ENCODE measurements around the gene METRNL. TPM values are rescaled to one million over a fixed set of nuclear protein-coding genes. Genes with fewer than 3 reads are reported as not detected.
A peak's percentile ranks its signal among the peaks of the same experiment; 100 is the strongest.

METRNL gene
- total RNA-seq, 1 donor from 2014 or later: 59.8 TPM

GRCh38 chr17:83075270-83075880 lies 4.0 kb upstream of the METRNL start:
- Histone ChIP-seq H3K27ac (no peak overlapping the region), H3K4me1 (peaks cover 12% of the 10 kb centered on the region), H3K36me3 (no peaks in the 10 kb centered on the region), H3K9me3 (no peaks in the 10 kb centered on the region), H3K27me3 (ENCODE audit: low read depth) (no peaks in the 10 kb centered on the region), H3K4me3 (no peak overlapping the region)
- TF ChIP-seq, protein P1, sequence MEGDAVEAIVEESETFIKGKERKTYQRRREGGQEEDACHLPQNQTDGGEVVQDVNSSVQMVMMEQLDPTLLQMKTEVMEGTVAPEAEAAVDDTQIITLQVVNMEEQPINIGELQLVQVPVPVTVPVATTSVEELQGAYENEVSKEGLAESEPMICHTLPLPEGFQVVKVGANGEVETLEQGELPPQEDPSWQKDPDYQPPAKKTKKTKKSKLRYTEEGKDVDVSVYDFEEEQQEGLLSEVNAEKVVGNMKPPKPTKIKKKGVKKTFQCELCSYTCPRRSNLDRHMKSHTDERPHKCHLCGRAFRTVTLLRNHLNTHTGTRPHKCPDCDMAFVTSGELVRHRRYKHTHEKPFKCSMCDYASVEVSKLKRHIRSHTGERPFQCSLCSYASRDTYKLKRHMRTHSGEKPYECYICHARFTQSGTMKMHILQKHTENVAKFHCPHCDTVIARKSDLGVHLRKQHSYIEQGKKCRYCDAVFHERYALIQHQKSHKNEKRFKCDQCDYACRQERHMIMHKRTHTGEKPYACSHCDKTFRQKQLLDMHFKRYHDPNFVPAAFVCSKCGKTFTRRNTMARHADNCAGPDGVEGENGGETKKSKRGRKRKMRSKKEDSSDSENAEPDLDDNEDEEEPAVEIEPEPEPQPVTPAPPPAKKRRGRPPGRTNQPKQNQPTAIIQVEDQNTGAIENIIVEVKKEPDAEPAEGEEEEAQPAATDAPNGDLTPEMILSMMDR (IDR thresholded peaks at IDR 0.05): no peak
- intact Hi-C loops (cut with DNase I): no loop called here
- ATAC-seq (no peak), DNase-seq (no peak)

DNA sequence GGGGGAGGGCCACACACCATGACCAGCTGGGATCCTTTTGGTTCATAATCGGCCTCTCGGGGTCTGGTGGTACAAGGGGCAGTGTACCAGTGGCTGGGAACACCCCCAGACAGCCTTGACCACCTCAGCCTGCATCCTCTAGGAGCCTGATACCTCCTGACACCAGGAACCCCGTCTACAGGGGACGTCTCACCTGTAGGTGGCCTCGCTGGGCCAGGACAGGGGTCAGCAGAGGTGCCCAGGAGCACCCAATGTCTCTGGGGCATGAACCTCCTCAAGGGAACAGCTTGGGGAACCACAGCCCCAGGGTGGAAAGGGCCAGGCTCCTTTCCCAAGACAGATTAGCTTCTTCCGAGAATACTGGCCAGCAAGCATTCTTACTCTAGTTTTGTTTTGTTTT lies 2.5 kb upstream of the METRNL start:
- H3K36me3 ChIP-seq: no peaks in the 10 kb centered on the region
- no peak overlapping the region for H3K4me3 ChIP-seq
- no peaks in the 10 kb centered on the region for H3K27me3 ChIP-seq (ENCODE audit: low read depth)
- H3K27ac ChIP-seq: no peak overlapping the region
- ATAC-seq (no peak), DNase-seq (no peak)
- TF ChIP-seq, protein P1 (IDR thresholded peaks at IDR 0.05): peak; percentile 33
- H3K4me1 ChIP-seq: peaks cover 21% of the 10 kb centered on the region
- H3K9me3 ChIP-seq: no peaks in the 10 kb centered on the region
- intact Hi-C loops (cut with DNase I): no loop called here

DNA sequence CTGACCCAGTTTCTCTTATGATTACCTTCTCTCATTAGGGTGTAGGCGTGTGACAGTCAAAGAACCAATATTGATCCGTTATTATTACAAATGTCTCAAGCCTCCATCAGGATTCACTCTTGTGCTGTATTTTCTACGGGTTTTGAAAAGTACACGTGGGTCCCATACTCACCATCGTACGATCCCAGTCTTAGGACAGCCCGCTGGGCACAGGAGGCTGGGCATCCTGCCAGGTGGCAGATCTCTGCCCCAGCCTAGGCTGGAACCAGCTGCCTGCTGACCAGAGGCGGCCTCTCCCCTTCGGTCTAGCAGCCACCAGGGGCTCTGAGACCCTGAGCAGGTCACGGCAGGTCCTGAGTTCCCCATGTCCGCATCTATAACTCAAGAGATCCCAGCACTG lies 2.0 kb upstream of the METRNL start:
- DNase-seq (no peak), ATAC-seq (no peak)
- Histone ChIP-seq H3K4me1 (peaks cover 26% of the 10 kb centered on the region), H3K9me3 (no peaks in the 10 kb centered on the region), H3K27ac (no peak overlapping the region), H3K27me3 (ENCODE audit: low read depth) (no peaks in the 10 kb centered on the region), H3K36me3 (no peaks in the 10 kb centered on the region), H3K4me3 (no peak overlapping the region)
- TF ChIP-seq, protein P1 (IDR thresholded peaks at IDR 0.05): no peak
- intact Hi-C loops (cut with DNase I): no loop called here

DNA sequence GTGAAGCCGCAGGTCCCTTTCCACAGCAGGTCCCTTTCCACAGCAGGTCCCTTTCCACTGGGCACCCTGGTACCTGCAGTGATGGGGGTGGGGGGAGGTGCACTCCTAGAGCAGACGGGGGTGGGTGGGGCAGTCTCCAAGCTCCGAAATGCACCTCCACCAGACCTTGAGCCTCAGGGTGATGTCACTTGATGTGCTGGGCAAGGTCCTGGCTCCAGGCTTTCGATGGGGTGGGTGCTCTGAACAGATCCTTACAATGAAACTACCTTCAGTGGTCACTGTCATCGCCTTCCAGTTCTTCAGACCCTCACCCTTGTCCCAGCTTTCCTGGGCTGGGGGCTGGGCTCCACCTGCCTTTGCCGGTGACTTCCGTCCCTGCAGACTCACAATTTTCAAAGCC lies 1.5 kb upstream of the METRNL start:
- ATAC-seq (no peak), DNase-seq (no peak)
- Histone ChIP-seq H3K9me3 (no peaks in the 10 kb centered on the region), H3K27ac (no peak overlapping the region), H3K36me3 (no peaks in the 10 kb centered on the region), H3K4me1 (peaks cover 31% of the 10 kb centered on the region), H3K4me3 (no peak overlapping the region), H3K27me3 (ENCODE audit: low read depth) (no peaks in the 10 kb centered on the region)
- TF ChIP-seq, protein P1 (IDR thresholded peaks at IDR 0.05): no peak
- intact Hi-C loops (cut with DNase I): no loop called here

GRCh38 chr17:83078378-83079351 lies 744 bp upstream of the METRNL start:
- peak; percentile 6 to 13 for ATAC-seq
- intact Hi-C loops (cut with DNase I): no loop called here
- Histone ChIP-seq H3K9me3 (no peaks in the 10 kb centered on the region), H3K4me1 (peaks cover 35% of the 10 kb centered on the region), H3K27ac (peak overlapping the region; percentile 82), H3K27me3 (ENCODE audit: low read depth) (no peaks in the 10 kb centered on the region), H3K4me3 (peak overlapping the region; percentile 71), H3K36me3 (no peaks in the 10 kb centered on the region)
- TF ChIP-seq, protein P1 (IDR thresholded peaks at IDR 0.05): no peak
- peak; percentile 66 for DNase-seq

Measured in lower lobe of right lung (tissue), 2 donors.